OCI-LY7 (cell line): Measurements from ENCODE around the gene POLR1A. TPM values are rescaled to one million over a fixed set of nuclear protein-coding genes. Genes with fewer than 3 reads are reported as not detected.

Experiments used
- BruUV-seq: library from RNA; stranded (reverse); fragments of 400-500 nt; replicated peaks from 2 replicates; lab custom pipeline; 2021; lab: Mats Ljungman, UMichigan
- CTCF ChIA-PET: fragments of 300-600 bp; sonication (Branson Sonifier 250); formaldehyde crosslinking; loops from one replicate; lab custom pipeline; 2022; ENCODE audit warnings: antibody characterized with exemption; ENCODE audit not compliant: unreplicated experiment; lab: Charles Lee
- POLR2A ChIA-PET: fragments of 300-600 bp; sonication (Branson Sonifier 250); formaldehyde crosslinking; loops from one replicate; lab custom pipeline; 2022; ENCODE audit warnings: antibody characterized with exemption; lab: Charles Lee
- DNase-seq: peaks from one replicate; pipeline ENCODE4 v3.0.0-alpha.2; 2015; ENCODE audit warnings: low spot score
- H2AFZ ChIP-seq: fragments of 200-600 bp; sonication (generic), shearing (Covaris generic); 2 replicates; pipeline ENCODE4 v1.6.1; 2014; ENCODE audit warnings: mild to moderate bottlenecking, antibody characterized with exemption, low read length, moderate library complexity
- H3K27ac ChIP-seq: fragments of 200-600 bp; sonication (generic); 2 replicates; pipeline ENCODE4 v1.5.1; 2014; ENCODE audit warnings: mixed run types, low read depth, mild to moderate bottlenecking, moderate library complexity, low read length, inconsistent platforms; ENCODE audit not compliant: poor library complexity, severe bottlenecking
- H3K36me3 ChIP-seq: fragments of 200-600 bp; sonication (generic); 2 replicates; pipeline ENCODE4 v1.6.1; 2014; ENCODE audit warnings: mild to moderate bottlenecking, antibody characterized with exemption, low read length, moderate library complexity, mixed read lengths; ENCODE audit not compliant: insufficient read depth
- H3K4me1 ChIP-seq: fragments of 200-600 bp; sonication (generic); 2 replicates; pipeline ENCODE4 v1.5.1; 2014; ENCODE audit warnings: mild to moderate bottlenecking, low read length; ENCODE audit not compliant: insufficient read depth, poor library complexity, severe bottlenecking
- H3K4me2 ChIP-seq: fragments of 200-600 bp; sonication (generic); 2 replicates; pipeline ENCODE4 v1.6.1; 2014; ENCODE audit warnings: mild to moderate bottlenecking, low read length
- H3K4me3 ChIP-seq: fragments of 200-600 bp; sonication (generic); 2 replicates; pipeline ENCODE4 v1.5.1; 2014; ENCODE audit warnings: mild to moderate bottlenecking, low read depth, low read length; ENCODE audit not compliant: poor library complexity, severe bottlenecking
- H3K79me2 ChIP-seq: fragments of 200-600 bp; sonication (generic); 2 replicates; pipeline ENCODE4 v1.6.1; 2016; ENCODE audit warnings: low read depth, mild to moderate bottlenecking, low read length, moderate library complexity, mixed read lengths; ENCODE audit not compliant: insufficient read depth
- H3K9me2 ChIP-seq: fragments of 200-600 bp; sonication (generic); 2 replicates; pipeline ENCODE4 v1.6.1; 2016; ENCODE audit warnings: mild to moderate bottlenecking, low read length, mixed read lengths; ENCODE audit not compliant: insufficient read depth
- H3K9me3 ChIP-seq: fragments of 200-600 bp; sonication (generic); 2 replicates; pipeline ENCODE4 v1.6.1; 2014; ENCODE audit warnings: mild to moderate bottlenecking, mixed run types, low read length, mixed read lengths
- H4K20me1 ChIP-seq: fragments of 200-600 bp; sonication (generic); 2 replicates; pipeline ENCODE4 v1.6.1; 2014; ENCODE audit warnings: mild to moderate bottlenecking, antibody characterized with exemption, low read length, moderate library complexity, mixed read lengths; ENCODE audit not compliant: insufficient read depth
- CTCF ChIP-seq: fragments of 200-600 bp; sonication (generic); conservative IDR thresholded peaks from 2 replicates; pipeline ENCODE4 v1.5.1; 2014; ENCODE audit warnings: mild to moderate bottlenecking, antibody characterized with exemption, low read length, moderate library complexity, mixed read lengths
- EZH2phosphoT487 ChIP-seq: fragments of 200-600 bp; sonication (generic); IDR thresholded peaks from 2 replicates; pipeline ENCODE4 v1.6.1; 2018; ENCODE audit warnings: low read depth, borderline replicate concordance, mild to moderate bottlenecking, mixed run types, antibody characterized with exemption, low read length, moderate library complexity, mixed read lengths
- intact Hi-C: fragments of 100-400 bp; cut with micrococcal nuclease; formaldehyde crosslinking; loops from one replicate; pipeline ENCODE4 v1.10.0; 2022; ENCODE audit not compliant: unreplicated experiment
- total RNA-seq, 2 experiments: library from RNA; depleted of rRNA in 1 of 2; stranded (reverse); fragments of >200 nt in 1 of 2; shearing (Covaris generic) in 1 of 2; gene quantifications; 2 replicates each; pipeline ENCODE4 v1.2.3, GENCODE V29; 2014 to 2022

POLR1A gene
- total RNA-seq, 2 experiments from 2014 or later = 17.5 to 53.3 TPM

DNA sequence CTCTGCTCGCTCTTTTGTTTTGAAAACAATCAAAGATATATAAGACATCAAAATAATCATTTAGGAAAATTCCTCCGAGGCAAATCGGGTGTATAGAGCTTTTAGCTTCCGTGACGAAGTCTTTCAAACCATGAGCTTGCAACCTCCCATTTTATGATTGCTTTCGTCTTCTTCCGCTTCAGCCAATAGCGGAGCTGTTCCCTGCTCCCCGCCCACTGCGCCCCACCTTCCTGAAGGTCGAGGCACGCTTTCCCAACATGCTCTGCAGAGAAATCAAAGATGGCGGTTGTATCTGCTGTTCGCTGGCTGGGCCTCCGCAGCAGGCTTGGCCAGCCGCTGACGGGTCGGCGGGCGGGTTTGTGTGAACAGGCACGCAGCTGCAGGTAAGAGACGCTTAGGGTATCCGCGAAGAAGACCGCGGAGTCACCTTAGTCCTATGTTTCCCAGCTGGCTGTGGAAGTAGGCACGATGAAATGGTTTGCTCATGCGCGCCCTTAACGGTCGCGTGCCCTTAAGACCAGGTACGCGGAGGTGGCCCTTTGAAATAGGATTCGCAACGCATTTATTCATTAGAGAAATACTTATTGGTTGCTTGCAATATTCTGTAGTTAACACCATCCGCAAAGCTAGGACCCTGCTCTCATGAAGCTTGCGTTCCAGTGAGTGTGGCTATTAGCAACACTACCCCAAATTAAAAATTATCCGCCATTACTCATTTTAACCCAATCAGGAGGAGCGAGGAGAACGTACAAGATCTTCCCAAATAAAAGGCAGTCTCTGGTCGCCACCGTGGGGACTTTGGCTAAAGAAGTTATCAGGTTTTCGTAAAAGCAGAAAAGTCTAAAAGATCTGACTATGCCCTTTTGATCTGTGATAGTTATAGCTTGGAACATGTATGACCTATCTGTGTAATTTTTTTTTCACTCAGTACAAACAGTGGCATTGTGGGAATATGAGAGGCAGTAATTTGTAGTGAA lies 571 bp upstream of the POLR1A start, which contains the start of gene PTCD3:
Gene PTCD3, plus strand, starts transcription at position 267 of the 977 bp plus-strand sequence. Its CDS starts 13 bp downstream, at position 280.
- POLR2A ChIA-PET = interaction anchor here (0.5 to 1.8 kb wide), 11 partner anchors 9 to 687 kb away, joined by 3 to 11 read pairs (median 4); partner anchors contain the start of gene SH2D6
- Histone ChIP-seq H3K4me1 (peaks cover 25% of the 10 kb centered on the region), H4K20me1 (peaks cover 37% of the 10 kb centered on the region), H3K9me2 (no peaks in the 10 kb centered on the region), H3K9me3 (peaks cover 9% of the 10 kb centered on the region; the same call in 1 of the 2 replicates), H3K36me3 (peaks cover 67% of the 10 kb centered on the region), H3K4me2 (peak within 1 kb of the TSS; percentile 72), H3K27ac (peak within 1 kb of the TSS; percentile 68), H3K4me3 (peak within 1 kb of the TSS; percentile 87), H2AFZ (peak within 1 kb of the TSS; percentile 83), H3K79me2 (peaks cover 98% of the 10 kb centered on the region)
- DNase-seq = peak; percentile 96
- CTCF ChIA-PET = interaction anchor here (0.6 kb wide), 1 partner anchor 70 kb away, joined by 3 read pairs; no protein-coding TSS in a partner anchor
- intact Hi-C loops = loop anchor here (1.0 to 5.0 kb wide), 3 partner anchors 70 to 516 kb away; partner anchors contain the start of genes KDM3A and RNF103
- no peak for TF ChIP-seq EZH2phosphoT487
- TSS peak; percentile 77 for BruUV-seq

DNA sequence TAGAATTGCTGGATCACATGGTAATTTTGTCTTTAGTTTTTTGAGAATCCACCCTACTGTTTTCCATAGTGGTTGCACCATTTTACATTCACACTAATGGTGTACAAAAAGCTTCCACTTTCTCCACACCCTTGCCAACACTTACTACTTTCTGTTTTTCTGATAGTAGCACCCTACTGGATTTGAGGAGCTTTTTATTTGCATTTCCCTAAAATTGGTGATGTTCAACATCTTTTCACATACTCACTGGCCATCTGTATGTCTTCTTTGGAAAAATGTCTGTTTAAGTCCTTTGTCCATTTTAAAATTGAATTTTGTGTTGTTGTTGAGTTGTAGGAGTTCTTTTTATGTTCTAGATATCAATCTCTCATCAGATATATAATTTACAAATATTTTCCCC lies 3.5 kb downstream of the POLR1A start:
- Histone ChIP-seq H4K20me1 (peaks cover 11% of the 10 kb centered on the region; the same call in 1 of the 2 replicates), H2AFZ (no peak overlapping the region), H3K4me1 (peaks cover 15% of the 10 kb centered on the region), H3K9me3 (peaks cover 9% of the 10 kb centered on the region; the same call in 1 of the 2 replicates), H3K4me2 (no peak overlapping the region), H3K9me2 (no peaks in the 10 kb centered on the region), H3K27ac (no peak overlapping the region), H3K4me3 (no peak overlapping the region), H3K79me2 (peaks cover 90% of the 10 kb centered on the region), H3K36me3 (peaks cover 70% of the 10 kb centered on the region)
- no TSS peak for BruUV-seq
- no peak for TF ChIP-seq EZH2phosphoT487
- TF ChIP-seq CTCF = no peak
- no peak for DNase-seq
- intact Hi-C loops = no loop called here
- ChIA-PET POLR2A (interaction anchor here (0.5 to 0.7 kb wide), 2 partner anchors 46 to 1987 kb away, joined by 3 read pairs; no protein-coding TSS in a partner anchor), CTCF (no interaction called here)

- no peak overlapping the region for H3K4me2 ChIP-seq
- BruUV-seq = no TSS peak
- CTCF ChIA-PET = no interaction called here
- no peak overlapping the region for H2AFZ ChIP-seq
- no peak overlapping the region for H3K27ac ChIP-seq
- no peak for DNase-seq
- H4K20me1 ChIP-seq = peaks cover 4% of the 10 kb centered on the region; the same call in 1 of the 2 replicates
- H3K36me3 ChIP-seq = peaks cover 97% of the 10 kb centered on the region
- intact Hi-C loops = no loop called here
- H3K9me3 ChIP-seq = peaks cover 9% of the 10 kb centered on the region; the same call in 1 of the 2 replicates
- POLR2A ChIA-PET = interaction anchor here (0.6 kb wide), 1 partner anchor 11 kb away, joined by 3 read pairs; no protein-coding TSS in a partner anchor
- H3K4me1 ChIP-seq = no peaks in the 10 kb centered on the region
- H3K9me2 ChIP-seq = no peaks in the 10 kb centered on the region
- no peak for TF ChIP-seq EZH2phosphoT487
- no peak for TF ChIP-seq CTCF
- H3K4me3 ChIP-seq = no peak overlapping the region
- peaks cover 65% of the 10 kb centered on the region for H3K79me2 ChIP-seq
Measured at GRCh38 chr2:86097913-86098312, 7.8 kb downstream of the POLR1A start.
